Stimulated activated naive CD8-positive, alpha-beta T cell treated with anti-CD3 and anti-CD28 coated beads, Interleukin-15, amount 100 ng/mL, for 72 hours (primary cell): ENCODE data around the gene DND1.
"Not testable (repeated sequence)": the region's sequence is repeated elsewhere in the genome, so short reads cannot be mapped to it uniquely, and the experiment has no call there.

Source experiments
- ATAC-seq: fragments of 150-1000 bp; cut with Tn5 transposase; 2 replicates; pipeline ENCODE4 v1.10.0; 2021; ENCODE audit warnings: mild to moderate bottlenecking, moderate library complexity
- DNase-seq, 2 donors: peaks; one replicate each; pipeline ENCODE4 v3.0.0; 2021 to 2022
- H3K27ac Mint-ChIP-seq, 2 donors: one replicate each; pipeline ENCODE4 v1.8.0; 2022; ENCODE audit warnings: mild to moderate bottlenecking in 2 of 2, mixed read lengths in 2 of 2, moderate library complexity in 2 of 2
- H3K27me3 Mint-ChIP-seq: one replicate; pipeline ENCODE4 v1.8.0; 2022; ENCODE audit warnings: mixed read lengths
- H3K4me1 Mint-ChIP-seq: one replicate; pipeline ENCODE4 v1.8.0; 2022; ENCODE audit warnings: mild to moderate bottlenecking, mixed read lengths
- H3K4me3 Mint-ChIP-seq, 2 donors: one replicate each; pipeline ENCODE4 v1.8.0; 2022; ENCODE audit warnings: mild to moderate bottlenecking in 2 of 2, mixed read lengths in 2 of 2, moderate library complexity in 1 of 2
- H3K9me3 Mint-ChIP-seq, 2 donors: one replicate each; pipeline ENCODE4 v1.8.0; 2022; ENCODE audit warnings: mixed read lengths in 2 of 2

DND1 gene

GRCh38 chr5:140623061-140623460 lies 50.3 kb downstream of the DND1 start:
- H3K4me3 Mint-ChIP-seq, ATAC-seq, H3K9me3 Mint-ChIP-seq, DNase-seq, H3K4me1 Mint-ChIP-seq: not testable (repeated sequence)
- H3K27ac Mint-ChIP-seq: peak overlapping the region in 1 of 2 donors; percentile 5
- peaks cover 11% of the 10 kb centered on the region for H3K27me3 Mint-ChIP-seq

- H3K27me3 Mint-ChIP-seq: peaks cover 17% of the 10 kb centered on the region
- no peaks in the 10 kb centered on the region for H3K4me1 Mint-ChIP-seq
- no peak overlapping the region for H3K27ac Mint-ChIP-seq
- no peak for ATAC-seq
- no peak overlapping the region for H3K4me3 Mint-ChIP-seq
- no peaks in the 10 kb centered on the region for H3K9me3 Mint-ChIP-seq
- DNase-seq: no peak
These were observed 51.1 kb downstream of the DND1 start for GRCh38 chr5:140622301-140622700.
